H1 (cell line): Measurements from ENCODE around the gene TCEAL7. TPM values are rescaled to one million over a fixed set of nuclear protein-coding genes. Genes with fewer than 3 reads are reported as not detected.
A peak's percentile ranks its signal among the peaks of the same experiment; 100 is the strongest.

ENCODE experiments used
- CTCF ChIA-PET: fragments of 300-600 bp; sonication (Branson Sonifier 250); formaldehyde crosslinking; loops from one replicate; lab custom pipeline; 2021; ENCODE audit not compliant: partially characterized antibody; lab: Charles Lee
- POLR2A ChIA-PET: fragments of 300-600 bp; sonication (Branson Sonifier 250); formaldehyde crosslinking; loops from one replicate; lab custom pipeline; 2021; ENCODE audit warnings: inconsistent platforms; ENCODE audit not compliant: partially characterized antibody; lab: Charles Lee
- DNase-seq, 2 experiments: peaks; one replicate each; pipeline versions ENCODE4 v3.0.0 to v3.0.0-alpha.2; 2010 to 2022; ENCODE audit warnings: low spot score in 2 of 2, low read depth in 1 of 2, mixed read lengths in 1 of 2
- FAIRE-seq: peaks from 2 replicates; lab custom pipeline; 2011; peaks lifted over from hg19 to GRCh38; lab: Jason Lieb, UNC
- H2AFZ ChIP-seq: 2 replicates; pipeline ENCODE4 v1.8.1; 2012; ENCODE audit warnings: low read length, inconsistent platforms
- H2AK5ac ChIP-seq: 2 replicates; pipeline ENCODE4 v1.6.1; 2013; ENCODE audit warnings: low read depth, low read length
- H2BK120ac ChIP-seq: replicated peaks from 2 replicates; pipeline ENCODE3; 2013; ENCODE audit warnings: low read depth, low read length, inconsistent platforms
- H2BK12ac ChIP-seq: 2 replicates; pipeline ENCODE4 v1.6.1; 2013; ENCODE audit warnings: low read depth, low read length
- H2BK15ac ChIP-seq: 2 replicates; pipeline ENCODE4 v1.6.1; 2013; ENCODE audit warnings: low read length
- H2BK20ac ChIP-seq: 2 replicates; pipeline ENCODE4 v1.6.1; 2013; ENCODE audit warnings: low read length
- H2BK5ac ChIP-seq: 2 replicates; pipeline ENCODE4 v1.6.1; 2013; ENCODE audit warnings: low read depth, low read length
- H3K14ac ChIP-seq: 2 replicates; pipeline ENCODE4 v1.6.1; 2013; ENCODE audit warnings: inconsistent platforms; ENCODE audit not compliant: insufficient read length
- H3K18ac ChIP-seq: 2 replicates; pipeline ENCODE4 v1.6.1; 2013; ENCODE audit warnings: low read length; ENCODE audit errors: extremely low read depth
- H3K23ac ChIP-seq: 2 replicates; pipeline ENCODE4 v1.6.1; 2013; ENCODE audit warnings: inconsistent platforms; ENCODE audit not compliant: insufficient read length
- H3K23me2 ChIP-seq: 2 replicates; pipeline ENCODE4 v1.6.1; 2013; ENCODE audit warnings: low read depth, low read length
- H3K27ac ChIP-seq: 2 replicates; pipeline ENCODE4 v1.6.1; 2011; ENCODE audit warnings: low read depth, low read length, inconsistent platforms
- H3K27me3 ChIP-seq, 4 experiments: replicated peaks in 1 of 4; 1 replicate in 1 of 4; 2 replicates in 3 of 4; pipeline versions ENCODE4 v1.6.1 to v1.8.1; 2011 to 2013; ENCODE audit warnings: low read length in 3 of 4, mild to moderate bottlenecking in 3 of 4, inconsistent platforms in 2 of 4, mixed read lengths in 2 of 4, moderate library complexity in 1 of 4; ENCODE audit not compliant: control insufficient read depth in 3 of 4, insufficient read depth in 3 of 4; ENCODE audit errors: extremely low read depth in 1 of 4
- H3K36me3 ChIP-seq, 4 experiments: 2 replicates each; pipeline versions ENCODE4 v1.6.1 to v1.8.1; 2011 to 2013; ENCODE audit warnings: mild to moderate bottlenecking in 4 of 4, low read length in 3 of 4, moderate library complexity in 2 of 4, control low read depth in 1 of 4, inconsistent platforms in 1 of 4; ENCODE audit not compliant: insufficient read depth in 4 of 4, control insufficient read depth in 2 of 4
- H3K4ac ChIP-seq: replicated peaks from 2 replicates; pipeline ENCODE3; 2013; ENCODE audit warnings: low read length, low read depth, mixed read lengths, inconsistent platforms; ENCODE audit not compliant: insufficient read length
- H3K4me1 ChIP-seq, 4 experiments: replicated peaks in 1 of 4; 1 replicate in 1 of 4; 2 replicates in 3 of 4; pipeline versions ENCODE4 v1.6.1 to v1.8.1; 2011 to 2013; ENCODE audit warnings: low read length in 3 of 4, inconsistent platforms in 2 of 4, mixed read lengths in 1 of 4; ENCODE audit not compliant: insufficient read depth in 4 of 4, control insufficient read depth in 3 of 4
- H3K4me2 ChIP-seq, 2 experiments: 2 replicates each; pipeline versions ENCODE4 v1.6.1 to v1.8.1; 2011 to 2013; ENCODE audit warnings: low read depth in 2 of 2, low read length in 2 of 2, control low read depth in 1 of 2, inconsistent platforms in 1 of 2, mild to moderate bottlenecking in 1 of 2; ENCODE audit not compliant: insufficient read depth in 1 of 2
- H3K4me3 ChIP-seq, 4 experiments: fragments of 200-600, 300-600 bp in 1 of 4; sonication (generic), shearing (Covaris generic), sonication (Bioruptor Twin) in 1 of 4; 2 replicates each; pipeline versions ENCODE4 v1.5.1 to v1.8.1; 2011 to 2016; ENCODE audit warnings: low read length in 4 of 4, low read depth in 3 of 4, control low read depth in 2 of 4, inconsistent platforms in 2 of 4, mild to moderate bottlenecking in 2 of 4, mixed read lengths in 1 of 4, moderate library complexity in 1 of 4; ENCODE audit not compliant: insufficient read depth in 2 of 4; ENCODE audit errors: extremely low read depth in 1 of 4
- H3K56ac ChIP-seq: replicated peaks from 2 replicates; pipeline ENCODE3; 2013; ENCODE audit warnings: low read depth, mild to moderate bottlenecking, mixed read lengths, low read length, inconsistent platforms; ENCODE audit not compliant: insufficient read length
- H3K79me1 ChIP-seq: 2 replicates; pipeline ENCODE4 v1.6.1; 2013; ENCODE audit warnings: low read depth, low read length, control low read depth
- H3K79me2 ChIP-seq, 2 experiments: 2 replicates each; pipeline versions ENCODE4 v1.6.1 to v1.8.1; 2012 to 2013; ENCODE audit warnings: low read length in 2 of 2, mild to moderate bottlenecking in 2 of 2, inconsistent platforms in 1 of 2; ENCODE audit not compliant: insufficient read depth in 2 of 2, control insufficient read depth in 1 of 2
- H3K9ac ChIP-seq, 4 experiments: replicated peaks in 1 of 4; 1 replicate in 1 of 4; 2 replicates in 3 of 4; pipeline versions ENCODE4 v1.6.1 to v1.8.1; 2011 to 2013; ENCODE audit warnings: low read depth in 3 of 4, low read length in 3 of 4, control low read depth in 2 of 4, mild to moderate bottlenecking in 2 of 4, moderate library complexity in 2 of 4, inconsistent platforms in 1 of 4; ENCODE audit errors: extremely low read depth in 1 of 4
- H3K9me3 ChIP-seq, 2 experiments: 2 replicates each; pipeline versions ENCODE4 v1.6.1 to v1.8.1; 2012 to 2013; ENCODE audit warnings: mild to moderate bottlenecking in 2 of 2, moderate library complexity in 2 of 2, control low read depth in 1 of 2, inconsistent platforms in 1 of 2, low read depth in 1 of 2, low read length in 1 of 2, mixed read lengths in 1 of 2; ENCODE audit not compliant: insufficient read depth in 2 of 2
- H4K20me1 ChIP-seq, 2 experiments: replicated peaks in 1 of 2; 2 replicates each; pipeline versions ENCODE3 to v1.8.1; 2011 to 2013; ENCODE audit warnings: inconsistent platforms in 2 of 2, low read length in 2 of 2, mild to moderate bottlenecking in 1 of 2; ENCODE audit not compliant: insufficient read depth in 2 of 2, control insufficient read depth in 1 of 2
- H4K5ac ChIP-seq: 2 replicates; pipeline ENCODE4 v1.6.1; 2013; ENCODE audit warnings: low read length, low read depth, mixed read lengths, inconsistent platforms; ENCODE audit not compliant: insufficient read length
- H4K8ac ChIP-seq: 2 replicates; pipeline ENCODE4 v1.8.0; 2013; ENCODE audit warnings: mild to moderate bottlenecking, moderate library complexity, low read length, inconsistent platforms; ENCODE audit not compliant: insufficient read depth; ENCODE audit errors: extremely low read depth
- H4K91ac ChIP-seq: replicated peaks from 2 replicates; pipeline ENCODE3; 2013; ENCODE audit warnings: low read length, mixed read lengths, inconsistent platforms; ENCODE audit not compliant: insufficient read length
- BCL11A ChIP-seq, 2 experiments: IDR thresholded peaks; one replicate each; pipeline ENCODE4 v1.6.1; 2011; ENCODE audit warnings: low read depth in 2 of 2, low read length in 2 of 2, mild to moderate bottlenecking in 2 of 2
- EP300 ChIP-seq, 2 experiments: IDR thresholded peaks; 1 replicate in 1 of 2; 2 replicates in 1 of 2; pipeline ENCODE4 v1.6.1; 2011 to 2012; ENCODE audit warnings: low read depth in 2 of 2, low read length in 2 of 2, mild to moderate bottlenecking in 2 of 2, borderline replicate concordance in 1 of 2, inconsistent platforms in 1 of 2, moderate library complexity in 1 of 2
- EZH2 ChIP-seq: fragments of 200-600 bp; sonication (generic); IDR thresholded peaks from 2 replicates; pipeline ENCODE4 v1.7.1; 2012; ENCODE audit warnings: low read depth, mild to moderate bottlenecking, moderate library complexity, low read length, inconsistent platforms; ENCODE audit not compliant: severe bottlenecking
- KDM1A ChIP-seq: fragments of 200-600, 300-600 bp; sonication (generic); IDR thresholded peaks from 2 replicates; pipeline ENCODE4 v1.7.1; 2016; ENCODE audit warnings: mild to moderate bottlenecking, low read length, borderline replicate concordance
- NRF1 ChIP-seq: IDR thresholded peaks from 2 replicates; pipeline ENCODE4 v1.6.1; 2011; ENCODE audit warnings: mild to moderate bottlenecking, low read depth, low read length, improper control_type of control experiment
- POU5F1 ChIP-seq: IDR thresholded peaks from 2 replicates; pipeline ENCODE4 v1.6.1; 2011; ENCODE audit warnings: low read depth, mild to moderate bottlenecking, low read length, moderate library complexity
- SP1 ChIP-seq: IDR thresholded peaks from 2 replicates; pipeline ENCODE4 v1.6.1; 2011; ENCODE audit warnings: low read depth, low read length
- SUZ12 ChIP-seq: fragments of 200-600 bp; sonication (generic); IDR thresholded peaks from 2 replicates; pipeline ENCODE4 v1.6.1; 2012; ENCODE audit warnings: mild to moderate bottlenecking, inconsistent platforms, low read length, moderate library complexity, mixed read lengths
- TAF7 ChIP-seq: optimal IDR thresholded peaks from 2 replicates; pipeline ENCODE3; 2011; ENCODE audit warnings: low read depth, mild to moderate bottlenecking, inconsistent platforms, low read length, moderate library complexity, borderline replicate concordance
- ZNF274 ChIP-seq: IDR thresholded peaks from 2 replicates; pipeline ENCODE4 v1.7.0; 2012; ENCODE audit warnings: low read length, borderline replicate concordance; ENCODE audit errors: extremely low read depth
- WGBS, 2 experiments: shearing (Covaris generic) in 1 of 2; methylation state at CpG; one replicate each; pipeline versions ENCODE4 v1.1.6 to v1.1.7; 2013 to 2015; ENCODE audit warnings: low lambda C conversion rate in 2 of 2, mixed read lengths in 2 of 2, inconsistent platforms in 1 of 2, low coverage in 1 of 2, missing lambda C conversion rate in 1 of 2; ENCODE audit not compliant: insufficient replicate concordance in 2 of 2, insufficient coverage in 1 of 2, insufficient read length in 1 of 2; ENCODE audit errors: extremely low coverage in 1 of 2, missing lambda C conversion rate in 1 of 2; 5-methylcytosine and 5-hydroxymethylcytosine counted together
- polyA plus RNA-seq, 7 experiments: library from polyadenylated mRNA; depleted of rRNA in 3 of 7; stranded (reverse) in 5 of 7; unstranded in 2 of 7; fragments of >200 nt in 5 of 7; fragments of 200-250 nt in 2 of 7; gene quantifications; 1 replicate in 5 of 7; 2 replicates in 1 of 7; 4 replicates in 1 of 7; pipeline versions ENCODE4 v1.2.1 to v1.2.3, GENCODE V29; 2011 to 2013; ENCODE audit warnings: missing spikeins in 2 of 7, mixed read lengths in 2 of 7
- total RNA-seq: library from RNA; stranded (reverse); fragmentation: NEBNext Ultra II Directional; extraction: Animal tissue kit (Norgen Biotek cat#: 25700); gene quantifications from 2 replicates; pipeline ENCODE4 v1.2.1, GENCODE V29; 2021
- TF ChIP-seq, protein P1 (sequence below), 3 experiments: IDR thresholded peaks; 1 replicate in 2 of 3; 2 replicates in 1 of 3; pipeline versions ENCODE4 v1.5.1 to v1.6.1; 2011; ENCODE audit warnings: low read length in 3 of 3, mild to moderate bottlenecking in 3 of 3, inconsistent platforms in 2 of 3, low read depth in 1 of 3, moderate library complexity in 1 of 3; ENCODE audit not compliant: insufficient read depth in 1 of 3; ENCODE audit errors: control extremely low read depth in 1 of 3

Gene TCEAL7
- total and polyA plus RNA-seq, 2 of the 8 experiments (the other 6 are each of a cell fraction or from before 2014, with no cell fraction given), result 7.9 to 11.6 TPM

DNA sequence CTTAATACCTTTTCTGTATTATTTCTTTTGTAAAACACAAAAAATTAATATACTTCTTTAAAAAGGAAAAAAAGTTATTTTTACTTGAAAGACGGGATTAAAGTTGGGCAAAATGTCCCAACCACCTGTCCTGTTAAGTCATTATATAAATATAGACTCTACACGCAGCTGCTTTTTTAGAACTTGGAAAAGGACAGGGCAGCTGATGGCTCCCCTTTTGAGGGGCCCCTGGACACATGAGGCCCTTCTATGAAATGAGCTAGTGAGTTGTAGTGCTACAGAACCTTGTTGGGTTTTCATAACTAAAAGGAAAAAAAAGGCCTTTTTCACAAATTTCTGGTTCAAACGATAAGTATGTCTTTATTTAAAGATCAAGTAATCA lies 18.6 kb upstream of the TCEAL7 start:
- Histone ChIP-seq H2BK20ac (no peak overlapping the region), H3K79me2 (no peaks in the 10 kb centered on the region), H2BK12ac (no peak overlapping the region), H3K9me3 (no peaks in the 10 kb centered on the region), H3K18ac (no peak overlapping the region), H4K20me1 (no peaks in the 10 kb centered on the region), H4K5ac (no peak overlapping the region), H3K4me2 (peak overlapping the region; percentile 49 to 50; a peak in 3 of 4 replicates), H4K91ac (no peak overlapping the region), H3K4me1 (no peaks in the 10 kb centered on the region), H4K8ac (no peak overlapping the region), H3K27ac (no peak overlapping the region), H2AFZ (peak overlapping the region; percentile 88), H3K56ac (no peak overlapping the region), H3K27me3 (no peaks in the 10 kb centered on the region), H3K9ac (no peak overlapping the region), H2BK120ac (no peak overlapping the region), H3K4me3 (peak overlapping the region in 1 of 4 experiments; percentile 92; a peak in 2 of 8 replicates), H2BK15ac (no peak overlapping the region), H2AK5ac (no peak overlapping the region), H3K23ac (no peak overlapping the region), H3K4ac (no peak overlapping the region), H2BK5ac (no peak overlapping the region), H3K36me3 (peaks cover 0 to 6% (median 0%) of the 10 kb centered on the region in 4 experiments; a peak in 1 of 8 replicates), H3K23me2 (no peaks in the 10 kb centered on the region; the same call in 1 of the 2 replicates), H3K79me1 (no peaks in the 10 kb centered on the region), H3K14ac (no peak overlapping the region)
- no peak for DNase-seq
- POLR2A ChIA-PET, result interaction anchor here (0.6 to 1.9 kb wide), 7 partner anchors 16 to 179 kb away, joined by 3 to 8 read pairs (median 4); partner anchors contain the start of genes TCEAL7 and TCEAL9
- 63% methylated on average over 2 of the region's 3 CpGs; no CpG with 5 or more reads in 1 of the 2 experiments for WGBS, 2 experiments
- no peak for FAIRE-seq
- CTCF ChIA-PET, result interaction anchor here (0.9 kb wide), 1 partner anchor 179 kb away, joined by 4 read pairs; no protein-coding TSS in a partner anchor
- TF ChIP-seq, protein P1, sequence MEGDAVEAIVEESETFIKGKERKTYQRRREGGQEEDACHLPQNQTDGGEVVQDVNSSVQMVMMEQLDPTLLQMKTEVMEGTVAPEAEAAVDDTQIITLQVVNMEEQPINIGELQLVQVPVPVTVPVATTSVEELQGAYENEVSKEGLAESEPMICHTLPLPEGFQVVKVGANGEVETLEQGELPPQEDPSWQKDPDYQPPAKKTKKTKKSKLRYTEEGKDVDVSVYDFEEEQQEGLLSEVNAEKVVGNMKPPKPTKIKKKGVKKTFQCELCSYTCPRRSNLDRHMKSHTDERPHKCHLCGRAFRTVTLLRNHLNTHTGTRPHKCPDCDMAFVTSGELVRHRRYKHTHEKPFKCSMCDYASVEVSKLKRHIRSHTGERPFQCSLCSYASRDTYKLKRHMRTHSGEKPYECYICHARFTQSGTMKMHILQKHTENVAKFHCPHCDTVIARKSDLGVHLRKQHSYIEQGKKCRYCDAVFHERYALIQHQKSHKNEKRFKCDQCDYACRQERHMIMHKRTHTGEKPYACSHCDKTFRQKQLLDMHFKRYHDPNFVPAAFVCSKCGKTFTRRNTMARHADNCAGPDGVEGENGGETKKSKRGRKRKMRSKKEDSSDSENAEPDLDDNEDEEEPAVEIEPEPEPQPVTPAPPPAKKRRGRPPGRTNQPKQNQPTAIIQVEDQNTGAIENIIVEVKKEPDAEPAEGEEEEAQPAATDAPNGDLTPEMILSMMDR (IDR thresholded peaks at IDR 0.05; ENCODE audit: control extremely low read depth in 1 of 3, insufficient read depth in 1 of 3, low read depth in 1 of 3, low read length in 3 of 3), result no peak
- no peak for TF ChIP-seq TAF7
- no peak for TF ChIP-seq BCL11A (IDR thresholded peaks at IDR 0.05; ENCODE audit: low read depth in 2 of 2, low read length in 2 of 2)
- no peak for TF ChIP-seq SUZ12
- no peak for TF ChIP-seq EZH2
- TF ChIP-seq SP1, result no peak
- no peak for TF ChIP-seq POU5F1
- no peak for TF ChIP-seq ZNF274
- TF ChIP-seq NRF1, result no peak
- no peak for TF ChIP-seq EP300 (IDR thresholded peaks at IDR 0.05; ENCODE audit: borderline replicate concordance in 1 of 2, low read depth in 2 of 2, low read length in 2 of 2)
- no peak for TF ChIP-seq KDM1A
